ENCODE results near the gene GALNTL6.

DNA sequence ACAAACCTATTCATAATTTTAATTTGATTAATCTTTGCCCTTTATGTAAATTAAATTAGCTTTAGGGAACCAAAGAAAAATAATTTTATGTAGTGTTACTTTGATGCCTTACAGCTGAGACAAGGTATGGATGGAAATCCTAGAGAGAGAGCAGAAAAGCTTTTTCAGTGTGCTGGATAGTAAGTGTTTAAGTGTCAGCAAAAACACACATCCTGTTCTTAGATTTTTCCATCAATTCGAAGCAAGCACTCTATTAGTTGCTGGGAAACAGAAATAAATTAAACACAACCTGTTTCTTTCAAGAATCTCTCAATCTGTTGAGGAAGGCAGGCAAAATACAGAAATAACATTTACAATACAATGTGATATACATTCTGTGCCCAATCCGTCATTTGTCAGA, 327.8 kb downstream of the GALNTL6 start:
- TF ChIP-seq CTCF (IDR thresholded peaks at IDR 0.05) = no peak
- TF ChIP-seq POLR2A (IDR thresholded peaks at IDR 0.05) = no peak

All from lower leg skin (tissue), 3 donors.